B cell (primary cell): ENCODE data around the gene SELENOV. TPM values are rescaled to one million over a fixed set of nuclear protein-coding genes. Genes with fewer than 3 reads are reported as not detected.

Experiments used
- ATAC-seq: fragments of 200-7000 bp; cut with Tn5 transposase; one replicate; pipeline ENCODE4 v1.10.0; 2021; ENCODE audit warnings: low read depth, mild to moderate bottlenecking, moderate number of reproducible peaks, moderate library complexity
- CTCF ChIA-PET: fragments of 350-600 bp; sonication (Branson Sonifier 250); formaldehyde crosslinking; loops from one replicate; lab custom pipeline; 2021; ENCODE audit warnings: antibody characterized with exemption, inconsistent platforms; lab: Charles Lee
- POLR2A ChIA-PET: fragments of 350-600 bp; sonication (Branson Sonifier 250); formaldehyde crosslinking; loops from one replicate; lab custom pipeline; 2021; ENCODE audit warnings: antibody characterized with exemption; lab: Charles Lee
- DNase-seq: peaks from one replicate; pipeline ENCODE4 v3.0.0; 2013
- H2AFZ ChIP-seq: 2 replicates; pipeline ENCODE4 v1.6.1; 2012; ENCODE audit warnings: mild to moderate bottlenecking, low read depth, low read length; ENCODE audit not compliant: insufficient read depth, poor library complexity, severe bottlenecking
- H3K27ac ChIP-seq, 2 donors: 1 replicate in 1 of 2; 2 replicates in 1 of 2; pipeline ENCODE4 v1.5.1; 2012 to 2013; ENCODE audit warnings: low read length in 2 of 2, mild to moderate bottlenecking in 2 of 2, moderate library complexity in 1 of 2
- H3K27me3 ChIP-seq, 4 experiments: fragments of 200-600 bp in 1 of 4; sonication (generic) in 1 of 4; replicated peaks in 1 of 4; 1 replicate in 2 of 4; 2 replicates in 2 of 4; pipeline versions ENCODE4 v1.6.1 to v1.7.0; 2013 to 2016; ENCODE audit warnings: low read length in 3 of 4, mild to moderate bottlenecking in 2 of 4, mixed read lengths in 1 of 4, moderate library complexity in 1 of 4; ENCODE audit not compliant: insufficient read depth in 4 of 4, control insufficient read depth in 3 of 4; ENCODE audit errors: control extremely low read depth in 1 of 4
- H3K36me3 ChIP-seq, 2 experiments: replicated peaks in 1 of 2; 1 replicate in 1 of 2; 2 replicates in 1 of 2; pipeline versions ENCODE4 v1.6.1 to v1.7.1; 2013; ENCODE audit warnings: low read length in 1 of 2; ENCODE audit not compliant: insufficient read depth in 2 of 2, control insufficient read depth in 1 of 2; ENCODE audit errors: control extremely low read depth in 1 of 2, extremely low read depth in 1 of 2
- H3K4me1 ChIP-seq, 2 donors: fragments of 200-600 bp in 1 of 2; sonication (generic) in 1 of 2; 1 replicate in 1 of 2; 2 replicates in 1 of 2; pipeline versions ENCODE4 v1.5.1 to v1.6.1; 2013 to 2017; ENCODE audit warnings: low read length in 2 of 2; ENCODE audit not compliant: control insufficient read depth in 2 of 2, insufficient read depth in 2 of 2
- H3K4me2 ChIP-seq: replicated peaks from 2 replicates; pipeline ENCODE3; 2012; ENCODE audit warnings: mild to moderate bottlenecking, low read depth, low read length; ENCODE audit not compliant: poor library complexity, severe bottlenecking
- H3K4me3 ChIP-seq, 5 experiments: fragments of 200-600 bp in 1 of 5; sonication (generic) in 1 of 5; 1 replicate in 3 of 5; 2 replicates in 2 of 5; pipeline versions ENCODE4 v1.5.1 to v1.7.0; 2011 to 2016; ENCODE audit warnings: low read length in 4 of 5, mild to moderate bottlenecking in 4 of 5, low read depth in 2 of 5, control low read depth in 1 of 5, moderate library complexity in 1 of 5; ENCODE audit not compliant: insufficient read depth in 1 of 5; ENCODE audit errors: control extremely low read depth in 1 of 5, extremely low read depth in 1 of 5
- H3K79me2 ChIP-seq: fragments of 200-600 bp; sonication (generic); one replicate; pipeline ENCODE4 v1.6.0; 2016; ENCODE audit warnings: low read length; ENCODE audit not compliant: control insufficient read depth, insufficient read depth
- H3K9ac ChIP-seq: fragments of 200-600 bp; sonication (generic); 2 replicates; pipeline ENCODE4 v1.6.1; 2017; ENCODE audit warnings: mild to moderate bottlenecking, low read length, moderate library complexity
- H3K9me3 ChIP-seq, 3 donors: one replicate each; pipeline versions ENCODE4 v1.6.1 to v1.7.1; 2013; ENCODE audit warnings: low read length in 2 of 3; ENCODE audit not compliant: control insufficient read depth in 2 of 3, insufficient read depth in 1 of 3; ENCODE audit errors: control extremely low read depth in 1 of 3
- H4K20me1 ChIP-seq: 2 replicates; pipeline ENCODE4 v1.6.0; 2012; ENCODE audit warnings: mild to moderate bottlenecking, low read length; ENCODE audit not compliant: insufficient read depth, control insufficient read depth, poor library complexity, severe bottlenecking
- H3K27ac Mint-ChIP-seq: one replicate; pipeline ENCODE4 v1.8.0; 2021; ENCODE audit warnings: mixed read lengths
- H3K27me3 Mint-ChIP-seq: one replicate; pipeline ENCODE4 v1.8.0; 2021; ENCODE audit warnings: mixed read lengths
- H3K4me1 Mint-ChIP-seq: one replicate; pipeline ENCODE4 v1.8.0; 2021; ENCODE audit warnings: mixed read lengths
- H3K4me3 Mint-ChIP-seq: one replicate; pipeline ENCODE4 v1.8.0; 2021; ENCODE audit warnings: mixed read lengths
- H3K9me3 Mint-ChIP-seq: one replicate; pipeline ENCODE4 v1.8.0; 2022; ENCODE audit warnings: mixed read lengths; ENCODE audit not compliant: insufficient read depth
- CTCF ChIP-seq: fragments of 200-600 bp; IDR thresholded peaks from one replicate; pipeline ENCODE4 v1.8.0; 2022; ENCODE audit warnings: antibody characterized with exemption, mild to moderate bottlenecking
- EZH2 ChIP-seq: IDR thresholded peaks from 2 replicates; pipeline ENCODE4 v1.6.1; 2012; ENCODE audit warnings: borderline replicate concordance, low read depth, mild to moderate bottlenecking, moderate library complexity, low read length; ENCODE audit not compliant: insufficient read depth, poor library complexity, severe bottlenecking
- WGBS: methylation state at CpG from one replicate; pipeline ENCODE4 v1.1.5; 2013; ENCODE audit warnings: missing lambda C conversion rate; ENCODE audit not compliant: insufficient coverage; 5-methylcytosine and 5-hydroxymethylcytosine counted together
- intact Hi-C: fragments of 100-400 bp; cut with micrococcal nuclease; formaldehyde crosslinking; loops from one replicate; pipeline ENCODE4 v1.10.0; 2022
- polyA plus RNA-seq: library from polyadenylated mRNA; depleted of rRNA; stranded (reverse); fragments of >200 nt; gene quantifications from 2 replicates; pipeline ENCODE4 v1.2.3, GENCODE V29; 2012
- total RNA-seq, 2 donors: library from RNA; stranded (reverse); fragments of 120-200 nt in 1 of 2; gene quantifications; 1 replicate in 1 of 2; 2 replicates in 1 of 2; pipeline versions ENCODE4 v1.2.3 to v1.2.4, GENCODE V29; 2013 to 2022

Gene SELENOV
- total and polyA plus RNA-seq, 2 donors (not counting 1 experiment from before 2014, with no cell fraction given): not detected

DNA sequence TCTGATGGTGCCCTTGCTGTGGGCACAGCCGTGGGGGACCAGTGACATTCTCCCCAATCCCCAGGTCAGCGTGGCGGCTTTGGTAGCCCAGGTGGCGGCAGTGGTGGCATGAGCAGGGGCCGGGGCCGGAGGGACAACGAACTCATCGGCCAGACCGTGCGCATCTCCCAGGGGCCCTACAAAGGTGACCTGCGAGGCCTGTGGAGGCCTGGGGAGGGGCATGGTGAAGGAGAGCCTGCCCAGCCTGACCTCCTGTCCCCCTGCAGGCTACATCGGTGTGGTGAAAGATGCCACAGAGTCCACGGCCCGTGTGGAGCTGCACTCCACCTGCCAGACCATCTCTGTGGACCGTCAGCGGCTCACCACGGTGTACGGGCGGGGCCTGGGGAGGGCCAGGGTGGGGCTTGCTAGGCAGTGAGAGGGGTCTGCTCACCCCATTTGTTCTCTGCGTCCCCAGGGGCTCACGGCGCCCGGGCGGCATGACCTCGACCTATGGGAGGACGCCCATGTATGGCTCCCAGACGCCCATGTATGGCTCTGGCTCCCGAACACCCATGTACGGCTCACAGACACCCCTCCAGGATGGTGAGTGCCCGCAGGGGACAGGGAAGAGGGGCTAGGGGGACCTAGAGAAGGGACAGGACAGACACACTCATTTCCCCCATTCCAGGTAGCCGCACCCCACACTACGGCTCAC is 42.0 kb upstream of the SELENOV start:
- intact Hi-C loops: no loop called here
- no peaks in the 10 kb centered on the region for H3K27me3 Mint-ChIP-seq
- no peak for DNase-seq
- H3K27ac Mint-ChIP-seq: no peak overlapping the region
- peaks cover 6% of the 10 kb centered on the region for H3K79me2 ChIP-seq
- H3K9ac ChIP-seq: no peak overlapping the region
- no peak overlapping the region for H3K4me2 ChIP-seq
- H3K27me3 ChIP-seq: no peaks in the 10 kb centered on the region
- H3K27ac ChIP-seq: no peak overlapping the region
- peaks cover 41% of the 10 kb centered on the region for H4K20me1 ChIP-seq
- TF ChIP-seq EZH2 (no peak), CTCF (no peak)
- no peak for ATAC-seq
- no peak overlapping the region for H3K4me3 Mint-ChIP-seq
- no peaks in the 10 kb centered on the region for H3K4me1 ChIP-seq
- no peaks in the 10 kb centered on the region for H3K9me3 ChIP-seq
- no peak overlapping the region for H3K4me3 ChIP-seq
- H2AFZ ChIP-seq: no peak overlapping the region
- ChIA-PET POLR2A (no interaction called here), CTCF (interaction anchor here (1.5 to 2.6 kb wide), 4 partner anchors 32 to 76 kb away, joined by 3 to 13 read pairs (median 6); no protein-coding TSS in a partner anchor)
- peaks cover 9 to 77% of the 10 kb centered on the region in 2 experiments for H3K36me3 ChIP-seq
- WGBS: 88% methylated on average over 27 of the region's 32 CpGs
- no peaks in the 10 kb centered on the region for H3K9me3 Mint-ChIP-seq
- peaks cover 1% of the 10 kb centered on the region for H3K4me1 Mint-ChIP-seq

- TF ChIP-seq EZH2: no peak
- TF ChIP-seq CTCF: no peak
Measured at GRCh38 chr19:39473443-39473960, 41.4 kb upstream of the SELENOV start.

More at GRCh38 chr19:39473443-39473960, 41.4 kb upstream of the SELENOV start:
- Histone ChIP-seq H3K4me3 (no peak overlapping the region), H3K79me2 (peaks cover 6% of the 10 kb centered on the region), H3K4me2 (no peak overlapping the region), H3K9me3 (no peaks in the 10 kb centered on the region), H3K4me1 (no peaks in the 10 kb centered on the region), H3K36me3 (peaks cover 6 to 72% of the 10 kb centered on the region in 2 experiments), H3K27ac (no peak overlapping the region), H3K27me3 (no peaks in the 10 kb centered on the region), H3K9ac (no peak overlapping the region), H4K20me1 (peaks cover 39% of the 10 kb centered on the region), H2AFZ (no peak overlapping the region)
- no peak overlapping the region for H3K27ac Mint-ChIP-seq
- WGBS: no CpG with 5 or more reads among the region's 11 CpGs
- no peak overlapping the region for H3K4me3 Mint-ChIP-seq
- H3K4me1 Mint-ChIP-seq: peaks cover 1% of the 10 kb centered on the region
- ChIA-PET POLR2A (no interaction called here), CTCF (interaction anchor here (0.6 to 3.9 kb wide), 22 partner anchors 9 to 673 kb away, joined by 3 to 40 read pairs (median 4); partner anchors contain the start of genes DLL3, EID2B, RPS16 and SELENOV)
- H3K9me3 Mint-ChIP-seq: no peaks in the 10 kb centered on the region
- DNase-seq (no peak), ATAC-seq (no peak)
- no peaks in the 10 kb centered on the region for H3K27me3 Mint-ChIP-seq
- intact Hi-C loops: no loop called here
